ENCODE data around the gene GRM8. TPM values are rescaled to one million over a fixed set of nuclear protein-coding genes. Genes with fewer than 3 reads are reported as not detected.

The GRM8 gene
- total and polyA plus RNA-seq, 9 of the 15 experiments (the other 6 are each of a cell fraction or from before 2014, with no cell fraction given): 0.13 TPM; not detected in 7

DNA sequence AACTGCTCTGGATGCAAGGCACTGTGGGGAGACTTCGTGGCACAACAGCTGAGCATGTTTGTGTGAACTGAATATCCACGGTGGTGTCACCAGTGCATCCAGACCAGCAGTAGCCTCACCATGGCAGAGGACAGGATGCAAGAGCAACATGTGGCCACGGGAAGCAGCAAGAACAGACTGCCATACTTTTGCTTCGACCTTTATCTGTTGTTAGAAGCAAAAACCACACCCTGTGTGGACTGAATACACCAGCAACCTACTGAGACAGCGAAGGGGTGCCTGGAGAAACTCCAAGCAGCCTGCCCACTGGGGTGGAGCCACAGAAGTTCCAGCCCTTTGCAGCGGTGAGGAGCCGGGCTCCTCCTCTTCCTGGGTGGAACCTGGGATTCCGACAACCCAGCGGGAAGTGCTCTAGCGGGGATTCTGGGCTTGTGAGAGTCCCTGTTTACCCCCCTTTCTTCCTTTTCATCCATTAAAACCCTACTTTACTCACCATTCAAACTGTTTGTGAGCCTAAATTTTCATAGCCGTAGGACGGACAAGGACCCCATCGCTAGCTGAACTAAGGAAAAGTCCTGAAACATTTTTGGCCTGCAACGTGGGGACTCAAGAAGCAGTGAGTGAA, 584.9 kb downstream of the GRM8 start (continued):
- TF ChIP-seq ZFPM2 (CRISPR knock-in tag; IDR thresholded peaks at IDR 0.05): no peak
- no peak for TF ChIP-seq CCNT2 (IDR thresholded peaks at IDR 0.05; ENCODE audit: borderline replicate concordance, extremely low read depth, insufficient read length, low read depth, low read length)
- TF ChIP-seq ELF1 (tag; IDR thresholded peaks at IDR 0.05): no peak
- no peak for TF ChIP-seq ZNF347 (CRISPR knock-in tag; IDR thresholded peaks at IDR 0.05; ENCODE audit: low read depth)
- TF ChIP-seq RBBP5 (IDR thresholded peaks at IDR 0.05; ENCODE audit: borderline replicate concordance, insufficient read depth, low read length, poor library complexity, severe bottlenecking): no peak
- no peak for TF ChIP-seq ZNF785 (CRISPR knock-in tag; IDR thresholded peaks at IDR 0.05)
- no peak for TF ChIP-seq ZNF707 (CRISPR knock-in tag; conservative IDR thresholded peaks at IDR 0.05)
- peak; percentile 92 for TF ChIP-seq SUPT5H (IDR thresholded peaks at IDR 0.05)
- TF ChIP-seq, protein P1, sequence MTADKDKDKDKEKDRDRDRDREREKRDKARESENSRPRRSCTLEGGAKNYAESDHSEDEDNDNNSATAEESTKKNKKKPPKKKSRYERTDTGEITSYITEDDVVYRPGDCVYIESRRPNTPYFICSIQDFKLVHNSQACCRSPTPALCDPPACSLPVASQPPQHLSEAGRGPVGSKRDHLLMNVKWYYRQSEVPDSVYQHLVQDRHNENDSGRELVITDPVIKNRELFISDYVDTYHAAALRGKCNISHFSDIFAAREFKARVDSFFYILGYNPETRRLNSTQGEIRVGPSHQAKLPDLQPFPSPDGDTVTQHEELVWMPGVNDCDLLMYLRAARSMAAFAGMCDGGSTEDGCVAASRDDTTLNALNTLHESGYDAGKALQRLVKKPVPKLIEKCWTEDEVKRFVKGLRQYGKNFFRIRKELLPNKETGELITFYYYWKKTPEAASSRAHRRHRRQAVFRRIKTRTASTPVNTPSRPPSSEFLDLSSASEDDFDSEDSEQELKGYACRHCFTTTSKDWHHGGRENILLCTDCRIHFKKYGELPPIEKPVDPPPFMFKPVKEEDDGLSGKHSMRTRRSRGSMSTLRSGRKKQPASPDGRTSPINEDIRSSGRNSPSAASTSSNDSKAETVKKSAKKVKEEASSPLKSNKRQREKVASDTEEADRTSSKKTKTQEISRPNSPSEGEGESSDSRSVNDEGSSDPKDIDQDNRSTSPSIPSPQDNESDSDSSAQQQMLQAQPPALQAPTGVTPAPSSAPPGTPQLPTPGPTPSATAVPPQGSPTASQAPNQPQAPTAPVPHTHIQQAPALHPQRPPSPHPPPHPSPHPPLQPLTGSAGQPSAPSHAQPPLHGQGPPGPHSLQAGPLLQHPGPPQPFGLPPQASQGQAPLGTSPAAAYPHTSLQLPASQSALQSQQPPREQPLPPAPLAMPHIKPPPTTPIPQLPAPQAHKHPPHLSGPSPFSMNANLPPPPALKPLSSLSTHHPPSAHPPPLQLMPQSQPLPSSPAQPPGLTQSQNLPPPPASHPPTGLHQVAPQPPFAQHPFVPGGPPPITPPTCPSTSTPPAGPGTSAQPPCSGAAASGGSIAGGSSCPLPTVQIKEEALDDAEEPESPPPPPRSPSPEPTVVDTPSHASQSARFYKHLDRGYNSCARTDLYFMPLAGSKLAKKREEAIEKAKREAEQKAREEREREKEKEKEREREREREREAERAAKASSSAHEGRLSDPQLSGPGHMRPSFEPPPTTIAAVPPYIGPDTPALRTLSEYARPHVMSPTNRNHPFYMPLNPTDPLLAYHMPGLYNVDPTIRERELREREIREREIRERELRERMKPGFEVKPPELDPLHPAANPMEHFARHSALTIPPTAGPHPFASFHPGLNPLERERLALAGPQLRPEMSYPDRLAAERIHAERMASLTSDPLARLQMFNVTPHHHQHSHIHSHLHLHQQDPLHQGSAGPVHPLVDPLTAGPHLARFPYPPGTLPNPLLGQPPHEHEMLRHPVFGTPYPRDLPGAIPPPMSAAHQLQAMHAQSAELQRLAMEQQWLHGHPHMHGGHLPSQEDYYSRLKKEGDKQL (CRISPR knock-in tag; IDR thresholded peaks at IDR 0.05; ENCODE audit: borderline replicate concordance): no peak
- TF ChIP-seq, protein P2, sequence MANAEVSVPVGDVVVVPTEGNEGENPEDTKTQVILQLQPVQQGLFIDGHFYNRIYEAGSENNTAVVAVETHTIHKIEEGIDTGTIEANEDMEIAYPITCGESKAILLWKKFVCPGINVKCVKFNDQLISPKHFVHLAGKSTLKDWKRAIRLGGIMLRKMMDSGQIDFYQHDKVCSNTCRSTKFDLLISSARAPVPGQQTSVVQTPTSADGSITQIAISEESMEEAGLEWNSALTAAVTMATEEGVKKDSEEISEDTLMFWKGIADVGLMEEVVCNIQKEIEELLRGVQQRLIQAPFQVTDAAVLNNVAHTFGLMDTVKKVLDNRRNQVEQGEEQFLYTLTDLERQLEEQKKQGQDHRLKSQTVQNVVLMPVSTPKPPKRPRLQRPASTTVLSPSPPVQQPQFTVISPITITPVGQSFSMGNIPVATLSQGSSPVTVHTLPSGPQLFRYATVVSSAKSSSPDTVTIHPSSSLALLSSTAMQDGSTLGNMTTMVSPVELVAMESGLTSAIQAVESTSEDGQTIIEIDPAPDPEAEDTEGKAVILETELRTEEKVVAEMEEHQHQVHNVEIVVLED (CRISPR knock-in tag; IDR thresholded peaks at IDR 0.05): no peak
- no peak for TF ChIP-seq BRD9 (IDR thresholded peaks at IDR 0.05; ENCODE audit: low read depth, partially characterized antibody)
- no peak for TF ChIP-seq SIRT6 (IDR thresholded peaks at IDR 0.05; ENCODE audit: low read depth, low read length)
- no peak for TF ChIP-seq MAFK (IDR thresholded peaks at IDR 0.05; ENCODE audit: low read length)
- TF ChIP-seq, protein P3, sequence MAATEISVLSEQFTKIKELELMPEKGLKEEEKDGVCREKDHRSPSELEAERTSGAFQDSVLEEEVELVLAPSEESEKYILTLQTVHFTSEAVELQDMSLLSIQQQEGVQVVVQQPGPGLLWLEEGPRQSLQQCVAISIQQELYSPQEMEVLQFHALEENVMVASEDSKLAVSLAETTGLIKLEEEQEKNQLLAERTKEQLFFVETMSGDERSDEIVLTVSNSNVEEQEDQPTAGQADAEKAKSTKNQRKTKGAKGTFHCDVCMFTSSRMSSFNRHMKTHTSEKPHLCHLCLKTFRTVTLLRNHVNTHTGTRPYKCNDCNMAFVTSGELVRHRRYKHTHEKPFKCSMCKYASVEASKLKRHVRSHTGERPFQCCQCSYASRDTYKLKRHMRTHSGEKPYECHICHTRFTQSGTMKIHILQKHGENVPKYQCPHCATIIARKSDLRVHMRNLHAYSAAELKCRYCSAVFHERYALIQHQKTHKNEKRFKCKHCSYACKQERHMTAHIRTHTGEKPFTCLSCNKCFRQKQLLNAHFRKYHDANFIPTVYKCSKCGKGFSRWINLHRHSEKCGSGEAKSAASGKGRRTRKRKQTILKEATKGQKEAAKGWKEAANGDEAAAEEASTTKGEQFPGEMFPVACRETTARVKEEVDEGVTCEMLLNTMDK (IDR thresholded peaks at IDR 0.05; ENCODE audit: borderline replicate concordance, insufficient read depth, low read depth, low read length, poor library complexity, severe bottlenecking): no peak
- no peak for TF ChIP-seq TOE1 (IDR thresholded peaks at IDR 0.05; ENCODE audit: borderline replicate concordance)
- no peak for TF ChIP-seq TOE1 (CRISPR knock-in tag; IDR thresholded peaks at IDR 0.05; ENCODE audit: borderline replicate concordance, low read depth)
- no peak for TF ChIP-seq FOXM1 (IDR thresholded peaks at IDR 0.05; ENCODE audit: low read depth)
- no peak for TF ChIP-seq FOXM1 (CRISPR knock-in tag; IDR thresholded peaks at IDR 0.05; ENCODE audit: low read depth)

Data from K562 (cell line).